GM15510 (cell line): Measurements from ENCODE around the gene DUSP16.

Experiments
- POLR2A ChIP-seq: IDR thresholded peaks from 3 replicates; pipeline ENCODE4 v1.6.1; 2011; ENCODE audit warnings: borderline replicate concordance; ENCODE audit not compliant: insufficient read length; ENCODE audit errors: extremely low read depth

Gene DUSP16

DNA sequence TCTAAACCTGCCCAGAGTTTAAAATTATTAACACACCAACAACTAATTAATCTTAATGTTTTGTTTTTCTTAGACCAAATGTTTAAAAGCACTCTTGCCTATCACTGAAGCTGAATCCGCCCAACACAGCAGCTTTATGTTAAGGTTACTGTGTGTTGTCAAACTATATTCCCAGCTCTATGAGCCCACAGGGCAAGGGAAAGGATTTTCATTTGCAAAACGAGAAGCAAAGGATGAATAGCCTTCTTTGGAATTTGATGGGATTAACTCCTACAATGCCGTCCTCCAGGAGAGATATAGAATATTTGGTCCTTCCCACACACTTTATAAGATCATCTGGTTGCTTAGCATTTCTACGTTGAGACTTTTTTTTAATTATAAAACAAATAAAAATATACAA is 43.7 kb downstream of the DUSP16 start:
- no peak for TF ChIP-seq POLR2A

DNA sequence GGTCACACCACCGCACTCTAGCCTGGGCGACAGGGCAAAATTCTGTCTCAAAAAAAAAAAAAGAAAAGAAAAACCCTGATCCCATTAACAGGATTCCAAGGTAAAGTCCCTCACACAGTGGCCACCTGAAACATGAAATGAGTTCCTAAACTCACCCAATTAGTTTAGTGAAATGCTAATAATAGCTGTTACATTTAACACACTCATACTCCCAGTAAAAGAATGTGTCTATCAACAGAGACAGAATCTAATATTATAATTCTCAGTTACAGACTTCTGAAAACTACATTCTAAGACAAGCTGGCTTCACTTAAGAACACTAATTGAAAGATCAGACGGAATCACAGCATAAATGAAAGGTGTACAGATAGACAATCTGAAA is 44.2 kb downstream of the DUSP16 start:
- TF ChIP-seq POLR2A = no peak

DNA sequence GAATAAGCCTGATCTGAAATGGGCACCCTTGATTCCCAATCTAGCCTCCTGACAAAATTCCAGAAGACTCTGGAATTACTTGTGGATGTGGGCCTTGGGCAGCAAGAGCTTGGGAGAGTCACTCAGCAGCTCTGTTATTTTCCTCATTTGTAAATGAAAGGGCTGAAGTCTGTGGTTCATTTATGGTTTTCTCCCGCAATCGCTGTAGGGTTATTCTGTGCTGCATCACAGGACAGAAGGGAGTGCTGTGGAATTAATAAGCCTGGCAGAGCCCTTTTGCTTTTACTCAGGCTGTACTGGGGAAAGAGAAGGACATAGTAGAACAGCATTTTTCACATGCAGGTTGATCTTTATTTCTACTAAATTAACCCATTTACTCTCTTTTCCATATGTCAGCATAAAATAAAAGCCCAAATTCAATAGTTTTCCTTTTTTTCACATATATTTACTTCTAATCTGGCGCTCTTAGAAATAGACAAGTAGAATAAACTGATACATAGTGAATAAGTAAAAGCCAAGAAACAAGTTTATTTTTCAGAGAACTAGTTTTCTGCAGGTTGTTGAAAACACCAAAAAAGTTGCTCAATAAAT is 49.2 kb downstream of the DUSP16 start:
- TF ChIP-seq POLR2A = no peak

DNA sequence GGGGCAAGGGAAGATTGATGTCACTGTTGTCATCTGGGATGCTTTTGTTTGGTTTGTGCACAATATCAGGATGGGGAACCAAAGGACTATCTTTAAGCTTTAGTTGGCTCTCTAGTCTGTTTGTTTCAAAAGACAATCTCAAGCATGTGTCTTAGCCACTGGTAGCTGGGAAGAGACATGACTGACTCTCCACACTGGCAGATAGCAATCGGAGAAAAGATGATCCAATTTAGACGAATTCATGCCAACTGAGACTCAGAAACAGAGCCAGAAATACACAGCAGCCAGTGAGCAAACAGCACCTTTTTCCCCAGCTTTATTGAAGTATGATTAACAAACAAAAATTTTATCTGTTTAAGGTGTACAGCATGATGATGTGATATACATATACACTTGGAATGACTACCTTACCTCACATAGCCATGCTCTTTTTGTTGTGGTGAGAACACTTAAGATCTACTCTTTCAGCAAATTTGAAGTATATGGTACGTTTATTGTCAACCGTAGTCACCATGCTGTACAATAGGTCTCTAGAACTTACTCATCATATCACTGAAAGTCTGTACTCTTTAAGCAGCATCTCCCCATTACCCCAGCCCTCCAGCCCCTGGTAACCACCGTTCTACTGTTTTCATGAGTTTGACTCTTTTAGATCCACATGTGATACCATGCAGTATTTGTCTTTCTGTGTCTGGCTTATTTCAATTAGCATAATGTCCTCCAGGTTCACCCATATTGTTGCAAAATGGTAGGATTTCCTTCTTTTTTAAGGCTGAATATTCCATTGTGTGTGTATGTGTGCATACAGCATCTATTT is 50.6 kb downstream of the DUSP16 start:
- no peak for TF ChIP-seq POLR2A

DNA sequence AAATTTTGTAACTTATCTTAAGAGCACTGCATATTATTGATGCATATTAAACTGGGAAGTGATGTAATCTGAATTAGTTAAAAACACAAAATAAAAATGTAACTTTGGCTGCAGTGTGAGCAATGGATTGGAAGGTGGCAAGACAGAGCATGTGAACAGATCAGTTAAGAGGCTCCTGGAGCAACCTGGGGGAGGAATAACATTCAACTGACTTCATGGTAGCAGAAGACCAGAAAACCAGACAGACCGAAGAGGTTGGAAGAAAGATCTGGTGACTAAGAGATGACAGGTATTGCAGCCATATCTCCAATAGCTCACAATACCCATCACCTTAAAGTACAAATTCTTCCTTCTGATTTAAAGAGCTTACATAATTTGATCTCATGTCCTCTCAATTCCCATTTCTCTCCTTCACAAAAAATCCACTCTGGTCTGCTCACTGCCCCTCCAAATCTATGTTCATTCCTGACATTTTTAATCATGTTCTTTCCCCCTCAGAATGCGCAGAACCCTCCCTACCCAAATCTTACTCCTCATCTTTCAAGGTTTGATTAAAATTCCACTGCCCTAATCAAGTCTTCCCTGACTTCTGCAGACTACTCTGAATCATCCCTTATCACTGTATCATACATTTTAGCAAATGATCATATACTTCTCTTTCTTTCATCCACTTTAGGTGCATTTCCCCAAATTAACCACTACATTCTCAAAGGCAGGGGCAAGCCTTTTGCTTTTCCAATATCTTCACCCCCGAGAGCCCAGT is 51.5 kb downstream of the DUSP16 start:
- TF ChIP-seq POLR2A = no peak

DNA sequence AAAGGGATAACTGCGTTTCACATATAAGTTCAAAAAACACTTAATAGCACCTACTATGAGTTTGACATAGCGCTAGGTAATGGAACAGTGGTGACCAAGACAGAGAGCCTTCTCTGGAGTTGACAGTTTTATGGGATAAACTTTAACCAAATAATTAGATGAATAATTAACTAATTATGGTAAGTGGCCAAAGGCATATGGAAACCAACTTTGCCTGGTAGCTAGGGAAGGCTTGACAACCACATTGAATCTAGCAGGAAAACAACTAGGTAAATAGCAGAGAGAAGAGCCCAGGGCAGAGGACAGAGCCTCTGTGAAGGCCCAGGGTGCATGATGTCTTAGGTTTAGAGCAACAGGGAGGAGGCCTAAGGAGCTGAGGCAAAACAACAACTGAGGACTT is 52.1 kb downstream of the DUSP16 start:
- no peak for TF ChIP-seq POLR2A

DNA sequence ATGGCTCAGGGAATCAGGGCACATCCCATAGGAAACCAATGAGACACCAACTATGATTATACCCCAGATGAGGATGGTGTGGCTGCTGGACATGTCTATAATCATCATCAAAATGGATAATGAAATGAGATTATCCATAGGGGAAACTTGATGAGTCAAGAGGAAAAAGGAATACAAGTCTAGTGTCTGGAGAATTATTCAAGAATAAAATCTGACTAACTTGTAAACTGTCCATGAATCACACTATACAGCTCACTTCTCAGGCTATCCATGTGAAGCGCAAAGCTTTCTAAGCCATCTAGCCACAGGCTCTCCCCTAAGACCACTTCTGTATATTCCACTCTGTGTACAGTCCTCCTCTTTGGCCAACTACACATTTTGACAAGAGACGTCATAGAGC is 52.5 kb downstream of the DUSP16 start:
- TF ChIP-seq POLR2A = no peak

DNA sequence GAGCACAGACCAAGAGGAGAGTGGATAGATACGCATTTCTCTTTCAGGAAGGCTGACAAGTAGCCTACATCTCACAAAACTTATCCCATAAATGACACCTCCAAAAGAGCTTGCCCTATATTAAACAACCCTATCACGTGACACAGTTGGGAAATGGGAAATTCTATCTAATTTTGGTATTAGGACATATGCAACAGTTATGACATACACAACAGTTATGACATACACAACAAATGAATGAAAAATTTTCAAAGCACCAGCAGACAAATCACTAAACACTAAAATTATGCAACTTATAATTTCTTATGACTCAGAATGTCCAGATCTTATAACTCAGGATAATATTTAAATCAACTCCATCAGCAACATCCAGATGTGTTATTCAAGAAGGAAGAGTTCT is 54.1 kb downstream of the DUSP16 start:
- TF ChIP-seq POLR2A = no peak

DNA sequence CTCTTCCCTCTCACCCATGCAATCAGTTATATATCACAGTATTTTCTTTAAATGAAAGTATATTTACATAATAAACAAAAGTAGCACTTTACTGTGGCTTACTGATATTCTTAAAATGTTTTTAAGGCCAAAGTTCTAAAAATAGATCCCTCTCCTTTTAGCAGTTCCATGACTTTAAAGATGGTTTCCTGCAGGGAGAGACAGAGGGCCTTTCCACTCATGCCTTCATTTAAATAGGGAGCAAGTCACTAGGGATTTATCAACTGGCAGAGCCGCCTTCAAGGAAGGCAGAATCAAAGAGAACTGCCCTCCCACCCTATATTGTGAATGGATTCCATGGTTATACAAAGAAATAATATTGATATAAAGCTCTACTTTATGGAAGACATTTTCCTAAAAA is 55.5 kb downstream of the DUSP16 start:
- TF ChIP-seq POLR2A = no peak

DNA sequence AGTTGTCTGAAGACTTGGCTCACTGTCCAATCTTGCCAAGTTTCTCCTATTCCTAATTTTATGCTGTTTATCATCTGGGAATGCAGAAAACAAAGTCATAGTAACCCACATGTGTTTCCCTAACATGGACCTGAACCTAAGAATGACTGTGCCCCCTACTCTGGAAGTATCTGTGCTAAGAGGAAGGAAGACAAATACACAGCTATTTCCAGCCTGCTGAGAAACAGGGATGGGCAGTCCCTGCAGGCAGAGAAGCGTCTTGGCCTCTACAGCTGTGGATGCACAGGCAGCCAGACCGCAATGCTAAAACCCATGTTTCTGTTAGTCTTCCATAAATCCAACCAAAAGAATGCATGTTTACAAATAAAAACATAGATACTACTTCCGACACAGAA is 56.2 kb downstream of the DUSP16 start:
- no peak for TF ChIP-seq POLR2A

DNA sequence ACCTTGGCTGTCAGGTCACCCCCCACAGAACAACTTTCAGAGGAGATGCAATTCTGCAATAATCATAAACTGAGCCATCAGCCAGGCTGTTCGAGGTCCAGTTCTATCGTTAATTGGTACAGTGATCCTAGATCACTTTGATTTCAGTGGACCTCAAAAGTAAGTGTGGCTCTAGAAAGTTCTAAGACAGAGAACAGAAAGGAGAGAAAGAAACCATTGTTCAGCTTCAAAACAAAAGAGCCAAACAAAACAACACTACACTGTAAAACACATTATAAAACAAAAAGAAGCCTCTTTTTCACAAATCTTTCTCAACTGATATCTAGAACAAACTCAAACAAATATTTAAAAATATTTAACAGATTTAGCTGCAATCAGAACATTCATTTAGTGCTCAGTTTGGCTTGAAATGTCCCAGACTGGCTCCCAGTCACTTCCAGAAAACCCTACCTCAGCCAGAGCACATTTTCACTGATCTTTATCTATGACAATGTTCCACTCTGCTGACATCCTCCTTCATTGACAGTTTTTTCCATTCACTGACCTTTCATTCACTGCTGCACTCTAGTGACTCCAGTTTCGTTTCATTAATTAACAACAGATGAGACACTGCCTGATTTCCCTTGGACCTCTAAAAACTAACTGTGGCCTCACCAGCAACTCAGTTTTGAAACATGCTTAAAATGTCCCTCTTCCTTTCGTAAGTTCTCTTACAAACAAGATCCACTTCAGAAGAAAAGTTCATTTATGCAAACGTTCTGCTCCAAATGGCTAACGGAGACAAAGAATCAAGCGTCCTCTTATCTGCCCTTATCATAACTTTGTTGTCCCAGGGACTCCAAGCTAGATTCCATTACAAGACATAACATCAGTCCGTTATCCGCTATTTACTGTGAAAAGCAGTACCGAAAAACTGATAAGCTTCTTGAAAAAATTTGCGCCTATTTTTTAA is 56.8 kb downstream of the DUSP16 start:
- no peak for TF ChIP-seq POLR2A

DNA sequence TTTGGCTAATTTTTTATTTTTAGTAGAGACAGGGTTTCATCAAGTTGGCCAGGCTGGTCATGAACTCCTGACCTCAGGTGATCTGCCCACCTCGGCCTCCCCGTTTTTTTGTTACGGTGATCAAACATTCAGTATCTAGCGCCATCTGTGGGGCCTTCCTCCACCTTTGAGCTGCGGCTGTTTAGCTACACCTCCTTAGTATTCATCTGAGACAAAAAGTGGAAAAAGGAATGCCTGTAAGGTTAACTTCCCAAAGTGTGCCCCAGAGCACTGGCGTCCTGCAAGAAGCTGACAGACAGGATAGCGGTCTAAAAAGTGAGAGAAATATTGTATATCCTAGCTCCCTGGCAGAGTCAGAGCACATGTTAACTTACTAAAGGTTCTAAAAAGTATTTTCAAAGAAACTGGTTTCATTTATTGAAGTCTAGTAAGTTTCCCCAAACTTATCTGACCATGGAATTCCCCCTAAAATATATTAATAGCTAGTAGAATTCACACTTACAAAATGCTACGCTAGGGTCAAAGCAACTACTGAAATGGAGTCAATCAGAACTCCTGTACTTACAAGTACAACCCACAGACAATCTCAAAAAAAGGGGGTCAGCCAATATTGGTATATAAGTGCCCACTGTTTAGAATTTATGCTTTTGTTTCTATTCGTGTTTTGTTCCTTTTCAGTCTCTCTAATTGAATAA is 59.1 kb downstream of the DUSP16 start:
- no peak for TF ChIP-seq POLR2A

DNA sequence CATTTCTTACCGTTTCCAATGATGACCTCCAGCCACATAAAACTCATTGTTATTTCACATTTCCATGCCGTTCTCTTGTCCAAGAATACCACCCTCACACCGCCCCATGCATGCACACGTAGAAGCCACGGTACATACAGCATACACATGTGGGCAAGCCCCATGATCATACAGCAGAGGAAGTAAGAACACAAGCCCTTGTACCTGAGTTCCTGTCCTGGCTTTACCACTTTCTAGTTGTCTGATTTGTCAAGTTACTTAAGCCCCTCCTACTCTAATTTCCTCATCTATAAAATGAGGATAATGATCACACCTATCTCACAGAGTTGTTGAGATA is 59.9 kb downstream of the DUSP16 start:
- no peak for TF ChIP-seq POLR2A

DNA sequence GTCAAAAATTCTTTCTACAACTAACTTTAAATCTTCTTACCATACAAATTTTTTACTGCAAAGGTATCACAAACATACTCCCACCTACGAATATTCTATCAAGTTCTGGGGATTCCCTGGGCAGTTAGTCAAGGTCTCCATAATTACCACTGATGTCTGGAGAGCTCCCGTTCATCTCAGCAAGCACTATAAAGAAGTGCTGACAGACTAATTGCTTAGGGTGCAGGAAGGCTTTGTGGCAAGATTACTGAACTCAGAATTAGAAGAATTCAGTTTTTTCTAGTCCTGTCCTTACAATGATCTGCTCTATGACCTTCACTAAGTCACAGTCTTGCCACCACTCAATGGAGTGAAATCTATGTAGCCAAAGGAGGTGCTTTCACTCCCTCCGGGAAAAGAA is 61.5 kb downstream of the DUSP16 start:
- TF ChIP-seq POLR2A = no peak
